HFFc6 (cell line): ENCODE measurements around the gene RPAP3. TPM values are rescaled to one million over a fixed set of nuclear protein-coding genes. Genes with fewer than 3 reads are reported as not detected.

Experiments used
- DNase-seq: peaks from one replicate; pipeline ENCODE4 v3.0.0-alpha.2; 2018
- H3K27ac Mint-ChIP-seq: 2 replicates; pipeline ENCODE4 v1.8.0; 2020; ENCODE audit warnings: mild to moderate bottlenecking, mixed read lengths
- H3K27me3 Mint-ChIP-seq: 2 replicates; pipeline ENCODE4 v1.8.0; 2021; ENCODE audit warnings: mild to moderate bottlenecking, moderate library complexity, mixed read lengths; ENCODE audit not compliant: insufficient read depth
- H3K36me3 Mint-ChIP-seq: 2 replicates; pipeline ENCODE4 v1.8.0; 2021; ENCODE audit warnings: low read depth, mixed read lengths
- H3K4me1 Mint-ChIP-seq: 2 replicates; pipeline ENCODE4 v1.8.0; 2020; ENCODE audit warnings: low read depth, mixed read lengths
- H3K4me3 Mint-ChIP-seq: 2 replicates; pipeline ENCODE4 v1.8.0; 2020; ENCODE audit warnings: mild to moderate bottlenecking, moderate library complexity, mixed read lengths
- H3K9me3 Mint-ChIP-seq: 2 replicates; pipeline ENCODE4 v1.8.0; 2020; ENCODE audit warnings: mild to moderate bottlenecking, mixed read lengths
- total RNA-seq, 6 experiments: library from RNA; stranded (reverse); fragmentation: NEBNext Ultra II Directional; extraction: Animal tissue kit (Norgen Biotek cat#: 25700); gene quantifications; 2 replicates in 1 of 6; 3 replicates in 5 of 6; pipeline ENCODE4 v1.2.3, GENCODE V29; 2021
- TF ChIP-seq, protein P1 (sequence below): fragments of 200-600 bp; sonication (generic); IDR thresholded peaks from 2 replicates; pipeline ENCODE4 v1.5.0; 2021; ENCODE audit warnings: antibody characterized with exemption, mild to moderate bottlenecking

The RPAP3 gene
- total RNA-seq, 6 experiments from 2014 or later: 26.3 to 43.4 (median 39.0) TPM

DNA sequence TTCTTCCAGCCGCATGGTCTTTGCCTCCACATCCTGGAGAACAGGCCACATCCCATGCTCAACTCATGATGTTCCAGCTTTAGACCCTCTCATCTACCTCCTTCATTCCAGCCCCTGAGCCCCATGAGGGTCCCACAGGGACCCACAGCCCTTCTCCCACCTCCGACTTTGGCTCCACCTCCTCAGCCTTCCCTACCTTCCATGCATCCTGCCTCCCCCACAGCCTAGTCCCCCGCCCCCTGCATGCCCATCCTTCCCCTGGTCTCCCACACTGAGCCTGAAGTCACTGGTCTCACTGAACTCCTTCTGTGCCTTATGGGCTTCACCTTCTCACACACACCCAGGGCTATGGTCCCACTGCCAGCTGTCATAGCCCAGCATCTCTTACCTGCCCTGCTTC lies 43.1 kb upstream of the RPAP3 start:
- Mint-ChIP-seq H3K4me1 (peaks cover 21% of the 10 kb centered on the region), H3K36me3 (no peaks in the 10 kb centered on the region), H3K9me3 (no peaks in the 10 kb centered on the region), H3K27me3 (peaks cover 7% of the 10 kb centered on the region; the same call in 1 of the 2 replicates), H3K4me3 (no peak overlapping the region), H3K27ac (no peak overlapping the region)
- DNase-seq: no peak
- TF ChIP-seq, protein P1, sequence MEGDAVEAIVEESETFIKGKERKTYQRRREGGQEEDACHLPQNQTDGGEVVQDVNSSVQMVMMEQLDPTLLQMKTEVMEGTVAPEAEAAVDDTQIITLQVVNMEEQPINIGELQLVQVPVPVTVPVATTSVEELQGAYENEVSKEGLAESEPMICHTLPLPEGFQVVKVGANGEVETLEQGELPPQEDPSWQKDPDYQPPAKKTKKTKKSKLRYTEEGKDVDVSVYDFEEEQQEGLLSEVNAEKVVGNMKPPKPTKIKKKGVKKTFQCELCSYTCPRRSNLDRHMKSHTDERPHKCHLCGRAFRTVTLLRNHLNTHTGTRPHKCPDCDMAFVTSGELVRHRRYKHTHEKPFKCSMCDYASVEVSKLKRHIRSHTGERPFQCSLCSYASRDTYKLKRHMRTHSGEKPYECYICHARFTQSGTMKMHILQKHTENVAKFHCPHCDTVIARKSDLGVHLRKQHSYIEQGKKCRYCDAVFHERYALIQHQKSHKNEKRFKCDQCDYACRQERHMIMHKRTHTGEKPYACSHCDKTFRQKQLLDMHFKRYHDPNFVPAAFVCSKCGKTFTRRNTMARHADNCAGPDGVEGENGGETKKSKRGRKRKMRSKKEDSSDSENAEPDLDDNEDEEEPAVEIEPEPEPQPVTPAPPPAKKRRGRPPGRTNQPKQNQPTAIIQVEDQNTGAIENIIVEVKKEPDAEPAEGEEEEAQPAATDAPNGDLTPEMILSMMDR: no peak

GRCh38 chr12:47748507-47748828 lies 42.6 kb upstream of the RPAP3 start:
- Mint-ChIP-seq H3K4me1 (peaks cover 17% of the 10 kb centered on the region), H3K9me3 (no peaks in the 10 kb centered on the region), H3K36me3 (no peaks in the 10 kb centered on the region), H3K4me3 (no peak overlapping the region), H3K27me3 (peaks cover 7% of the 10 kb centered on the region; the same call in 1 of the 2 replicates), H3K27ac (no peak overlapping the region)
- DNase-seq: no peak
- TF ChIP-seq, protein P1: no peak

GRCh38 chr12:47747596-47748506 lies 42.0 kb upstream of the RPAP3 start:
- no peaks in the 10 kb centered on the region for H3K36me3 Mint-ChIP-seq
- TF ChIP-seq, protein P1: no peak

DNA sequence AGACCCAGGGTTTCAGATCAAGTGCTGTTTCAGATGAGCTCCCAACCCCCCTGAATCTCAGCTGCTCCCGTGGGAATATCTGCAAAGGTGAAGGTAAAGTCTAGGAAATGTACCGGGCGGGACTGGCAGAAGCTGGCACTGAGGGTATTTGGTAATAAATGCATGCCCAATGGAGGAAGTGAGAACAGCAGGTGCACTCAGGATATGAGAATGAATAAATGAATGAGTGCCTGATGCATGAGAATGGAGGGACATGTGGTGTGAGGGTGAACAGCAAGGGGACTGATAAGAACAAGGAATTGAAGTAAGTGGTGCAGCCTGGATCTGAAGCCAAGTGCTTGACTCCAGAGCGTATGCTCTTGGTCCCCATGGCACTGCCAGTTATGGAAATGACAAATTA lies 41.3 kb upstream of the RPAP3 start:
- H3K9me3 Mint-ChIP-seq: no peaks in the 10 kb centered on the region
- DNase-seq: no peak
- no peak overlapping the region for H3K27ac Mint-ChIP-seq
- H3K4me1 Mint-ChIP-seq: peaks cover 4% of the 10 kb centered on the region
- H3K36me3 Mint-ChIP-seq: no peaks in the 10 kb centered on the region
- no peak overlapping the region for H3K4me3 Mint-ChIP-seq
- TF ChIP-seq, protein P1: no peak
- peaks cover 7% of the 10 kb centered on the region; the same call in 1 of the 2 replicates for H3K27me3 Mint-ChIP-seq

More at GRCh38 chr12:47747596-47748506, 42.0 kb upstream of the RPAP3 start:
- H3K27me3 Mint-ChIP-seq: peaks cover 7% of the 10 kb centered on the region; the same call in 1 of the 2 replicates
- DNase-seq: no peak
- H3K4me1 Mint-ChIP-seq: peaks cover 11% of the 10 kb centered on the region
- no peak overlapping the region for H3K27ac Mint-ChIP-seq
- H3K4me3 Mint-ChIP-seq: no peak overlapping the region
- H3K9me3 Mint-ChIP-seq: no peaks in the 10 kb centered on the region

GRCh38 chr12:47746523-47746922 lies 40.7 kb upstream of the RPAP3 start:
- Mint-ChIP-seq H3K27ac (no peak overlapping the region), H3K4me3 (no peak overlapping the region), H3K36me3 (no peaks in the 10 kb centered on the region), H3K27me3 (peaks cover 7% of the 10 kb centered on the region; the same call in 1 of the 2 replicates), H3K4me1 (peaks cover 2% of the 10 kb centered on the region), H3K9me3 (no peaks in the 10 kb centered on the region)
- DNase-seq: no peak
- TF ChIP-seq, protein P1: no peak
